Neuron (in vitro differentiated cells): ENCODE data around the gene RBFOX1.

Experiments used
- H2AFZ ChIP-seq: one replicate; pipeline ENCODE4 v1.6.1; 2013; ENCODE audit warnings: low read depth, mild to moderate bottlenecking, inconsistent platforms, low read length, moderate library complexity
- H3K27me3 ChIP-seq: one replicate; pipeline ENCODE4 v1.6.1; 2013; ENCODE audit warnings: low read length; ENCODE audit not compliant: insufficient read depth
- H3K36me3 ChIP-seq: one replicate; pipeline ENCODE4 v1.6.1; 2013; ENCODE audit warnings: low read length; ENCODE audit not compliant: insufficient read depth
- H3K4me1 ChIP-seq: one replicate; pipeline ENCODE4 v1.6.1; 2013; ENCODE audit warnings: low read length; ENCODE audit not compliant: insufficient read depth
- H3K4me3 ChIP-seq: 2 replicates; pipeline ENCODE4 v1.5.1; 2013; ENCODE audit warnings: mild to moderate bottlenecking, low read length, moderate library complexity
- H3K9me3 ChIP-seq: one replicate; pipeline ENCODE4 v1.6.1; 2013; ENCODE audit warnings: low read length

Gene RBFOX1

DNA sequence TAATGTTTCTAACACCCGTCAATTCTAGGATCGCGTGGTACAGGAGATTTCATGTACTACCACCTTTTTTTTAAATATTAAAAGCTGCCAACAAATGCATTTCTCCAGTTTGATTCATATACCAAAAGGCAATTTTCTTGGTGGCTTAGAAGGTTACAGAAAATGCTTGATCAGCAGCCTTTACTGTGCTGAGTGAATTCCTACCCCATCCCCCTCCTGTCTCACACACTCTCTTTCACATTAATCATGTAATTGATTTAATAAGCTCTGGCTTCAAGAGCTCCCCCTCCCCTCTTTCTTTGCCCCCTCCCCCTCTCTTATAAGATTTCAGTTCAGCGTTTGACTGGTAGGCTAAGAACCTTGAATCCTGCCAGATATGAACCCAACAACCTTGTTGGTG lies 110.5 kb downstream of the RBFOX1 start:
- no peak overlapping the region for H2AFZ ChIP-seq
- H3K27me3 ChIP-seq = no peaks in the 10 kb centered on the region
- H3K9me3 ChIP-seq = no peaks in the 10 kb centered on the region
- no peak overlapping the region for H3K4me3 ChIP-seq
- no peaks in the 10 kb centered on the region for H3K36me3 ChIP-seq
- no peaks in the 10 kb centered on the region for H3K4me1 ChIP-seq

DNA sequence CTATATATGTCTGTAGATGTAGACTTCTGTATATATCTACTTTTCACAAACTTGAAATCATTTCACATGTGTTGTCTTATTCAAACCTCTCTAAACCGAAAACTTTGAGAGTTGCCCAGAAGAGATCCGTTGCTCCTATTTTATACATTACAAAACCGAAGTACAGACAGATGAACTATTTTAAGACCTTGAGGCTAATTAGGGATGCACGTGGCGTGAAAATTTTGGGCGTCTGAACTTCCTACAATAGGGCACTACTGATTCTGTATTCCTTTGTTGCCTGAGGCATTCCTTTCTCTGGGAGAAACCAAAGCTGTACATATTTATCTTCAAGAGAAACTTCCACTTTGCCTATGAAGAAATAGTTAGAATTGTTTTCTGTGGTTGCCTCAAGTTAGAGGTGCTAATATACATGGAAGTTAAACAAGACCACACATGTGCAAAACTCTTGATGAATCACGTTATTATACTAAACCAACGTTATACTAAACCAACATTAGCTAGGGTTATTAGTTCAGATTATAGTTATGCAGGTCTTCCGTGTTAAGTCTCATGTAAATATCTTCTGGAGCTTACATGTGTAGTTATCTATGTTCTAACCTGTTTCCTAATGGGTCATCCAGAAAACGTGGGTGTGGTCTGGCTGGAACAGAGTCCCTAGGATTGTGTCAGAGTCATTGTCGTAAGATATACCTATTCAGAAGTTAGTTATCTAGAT lies 111.2 kb downstream of the RBFOX1 start:
- no peaks in the 10 kb centered on the region for H3K4me1 ChIP-seq
- no peaks in the 10 kb centered on the region for H3K27me3 ChIP-seq
- no peaks in the 10 kb centered on the region for H3K9me3 ChIP-seq
- no peak overlapping the region for H3K4me3 ChIP-seq
- H2AFZ ChIP-seq = no peak overlapping the region
- no peaks in the 10 kb centered on the region for H3K36me3 ChIP-seq

- no peaks in the 10 kb centered on the region for H3K27me3 ChIP-seq
- no peaks in the 10 kb centered on the region for H3K4me1 ChIP-seq
- H3K9me3 ChIP-seq = no peaks in the 10 kb centered on the region
- no peak overlapping the region for H2AFZ ChIP-seq
- no peaks in the 10 kb centered on the region for H3K36me3 ChIP-seq
- H3K4me3 ChIP-seq = no peak overlapping the region
Measured at GRCh38 chr16:7449306-7449705, 116.7 kb downstream of the RBFOX1 start.

DNA sequence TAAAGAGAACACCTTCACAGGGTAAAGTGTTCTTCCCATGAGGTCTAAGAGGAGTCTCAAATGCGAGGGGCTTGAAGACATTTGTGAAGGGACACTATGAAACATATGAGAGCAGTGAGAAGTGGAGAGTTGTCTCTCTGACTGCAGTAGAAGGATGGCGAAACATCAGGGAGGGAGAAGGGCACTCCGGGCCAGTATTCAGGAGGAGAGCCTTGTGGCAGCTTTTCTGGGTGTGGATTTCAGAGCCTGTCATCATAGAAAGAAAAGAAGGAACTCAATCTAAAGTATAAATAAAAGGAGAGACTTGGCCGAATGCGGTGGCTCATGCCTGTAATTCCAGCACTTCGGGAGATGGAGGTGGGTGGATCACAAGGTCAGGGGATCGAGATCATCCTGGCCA lies 117.2 kb downstream of the RBFOX1 start:
- Histone ChIP-seq H3K4me1 (no peaks in the 10 kb centered on the region), H3K36me3 (no peaks in the 10 kb centered on the region), H2AFZ (no peak overlapping the region), H3K27me3 (no peaks in the 10 kb centered on the region), H3K4me3 (no peak overlapping the region), H3K9me3 (no peaks in the 10 kb centered on the region)

GRCh38 chr16:7450440-7450839 lies 117.8 kb downstream of the RBFOX1 start:
- no peaks in the 10 kb centered on the region for H3K4me1 ChIP-seq

DNA sequence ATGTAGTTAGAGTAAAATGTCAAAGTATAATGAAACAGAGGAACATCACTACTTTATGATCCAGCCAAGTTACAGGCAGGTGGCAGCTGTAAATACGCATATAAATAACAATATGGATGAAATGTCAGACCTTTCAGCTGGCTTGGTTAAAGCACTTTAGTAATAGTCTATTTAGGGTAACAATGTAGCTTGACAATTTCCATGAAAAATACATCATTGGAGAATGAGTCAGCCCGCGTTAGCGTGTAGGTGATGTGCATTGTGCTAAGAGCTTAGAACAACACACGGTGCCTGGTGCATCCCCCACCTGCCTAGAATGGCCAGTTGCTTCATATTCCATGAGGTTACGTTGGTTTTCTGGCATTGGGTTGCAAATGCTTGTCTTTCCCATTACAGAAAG lies 119.4 kb downstream of the RBFOX1 start:
- no peaks in the 10 kb centered on the region for H3K36me3 ChIP-seq
- no peaks in the 10 kb centered on the region for H3K27me3 ChIP-seq
- no peaks in the 10 kb centered on the region for H3K4me1 ChIP-seq
- H2AFZ ChIP-seq = no peak overlapping the region
- no peaks in the 10 kb centered on the region for H3K9me3 ChIP-seq
- H3K4me3 ChIP-seq = no peak overlapping the region

More at GRCh38 chr16:7450440-7450839, 117.8 kb downstream of the RBFOX1 start:
- no peaks in the 10 kb centered on the region for H3K36me3 ChIP-seq
- no peak overlapping the region for H2AFZ ChIP-seq
- H3K9me3 ChIP-seq = no peaks in the 10 kb centered on the region
- no peak overlapping the region for H3K4me3 ChIP-seq
- H3K27me3 ChIP-seq = no peaks in the 10 kb centered on the region

- Histone ChIP-seq H2AFZ (no peak overlapping the region), H3K4me1 (no peaks in the 10 kb centered on the region), H3K36me3 (no peaks in the 10 kb centered on the region), H3K4me3 (no peak overlapping the region), H3K27me3 (no peaks in the 10 kb centered on the region), H3K9me3 (no peaks in the 10 kb centered on the region)
Measured at GRCh38 chr16:7456211-7456610, 123.6 kb downstream of the RBFOX1 start.

GRCh38 chr16:7458144-7458543 lies 125.5 kb downstream of the RBFOX1 start:
- Histone ChIP-seq H3K4me1 (no peaks in the 10 kb centered on the region), H3K9me3 (no peaks in the 10 kb centered on the region), H2AFZ (no peak overlapping the region), H3K36me3 (no peaks in the 10 kb centered on the region), H3K4me3 (no peak overlapping the region), H3K27me3 (no peaks in the 10 kb centered on the region)

DNA sequence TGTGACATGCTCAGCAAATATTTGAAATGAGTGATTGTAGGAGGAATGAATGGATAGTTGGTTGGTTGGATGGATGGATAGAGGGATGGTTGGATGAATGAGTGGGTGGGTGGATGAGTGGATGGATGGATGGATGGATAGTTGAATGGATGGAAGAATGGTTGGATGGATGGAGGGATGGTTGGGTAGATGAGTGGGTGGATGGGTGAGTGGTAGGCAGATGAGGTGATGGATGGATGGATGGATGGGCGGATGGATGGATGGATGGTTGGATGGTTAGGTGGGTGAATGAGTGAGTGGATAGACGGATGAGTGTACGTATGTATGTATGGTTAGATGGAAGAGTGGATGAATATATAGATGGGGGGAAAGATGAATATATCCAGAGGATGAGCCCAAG lies 137.7 kb downstream of the RBFOX1 start:
- no peaks in the 10 kb centered on the region for H3K9me3 ChIP-seq
- no peak overlapping the region for H2AFZ ChIP-seq
- H3K36me3 ChIP-seq = no peaks in the 10 kb centered on the region
- H3K4me3 ChIP-seq = no peak overlapping the region
- H3K4me1 ChIP-seq = no peaks in the 10 kb centered on the region
- H3K27me3 ChIP-seq = no peaks in the 10 kb centered on the region

DNA sequence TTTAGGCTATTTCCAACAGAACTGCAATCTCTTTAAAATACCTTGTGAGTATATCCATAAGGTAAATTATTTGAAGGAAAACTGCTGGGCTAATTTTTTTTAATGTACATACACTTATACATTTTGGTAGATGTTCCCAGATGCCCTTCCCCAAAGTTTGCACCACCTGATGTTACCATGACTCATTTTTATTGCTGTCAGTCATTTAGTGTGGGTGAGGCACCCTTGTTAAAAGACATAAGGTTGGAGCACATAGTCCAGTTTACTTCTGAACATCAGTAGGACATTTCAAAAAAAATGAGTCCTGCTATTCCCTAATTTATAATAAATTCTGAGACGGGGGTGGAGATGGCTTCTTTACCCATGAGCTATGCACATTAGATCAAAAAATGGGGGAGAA lies 138.6 kb downstream of the RBFOX1 start:
- Histone ChIP-seq H3K4me1 (no peaks in the 10 kb centered on the region), H2AFZ (no peak overlapping the region), H3K4me3 (no peak overlapping the region), H3K9me3 (no peaks in the 10 kb centered on the region), H3K27me3 (no peaks in the 10 kb centered on the region), H3K36me3 (no peaks in the 10 kb centered on the region)

- no peaks in the 10 kb centered on the region for H3K27me3 ChIP-seq
- no peak overlapping the region for H2AFZ ChIP-seq
Measured at GRCh38 chr16:7482032-7482431, 149.4 kb downstream of the RBFOX1 start.

DNA sequence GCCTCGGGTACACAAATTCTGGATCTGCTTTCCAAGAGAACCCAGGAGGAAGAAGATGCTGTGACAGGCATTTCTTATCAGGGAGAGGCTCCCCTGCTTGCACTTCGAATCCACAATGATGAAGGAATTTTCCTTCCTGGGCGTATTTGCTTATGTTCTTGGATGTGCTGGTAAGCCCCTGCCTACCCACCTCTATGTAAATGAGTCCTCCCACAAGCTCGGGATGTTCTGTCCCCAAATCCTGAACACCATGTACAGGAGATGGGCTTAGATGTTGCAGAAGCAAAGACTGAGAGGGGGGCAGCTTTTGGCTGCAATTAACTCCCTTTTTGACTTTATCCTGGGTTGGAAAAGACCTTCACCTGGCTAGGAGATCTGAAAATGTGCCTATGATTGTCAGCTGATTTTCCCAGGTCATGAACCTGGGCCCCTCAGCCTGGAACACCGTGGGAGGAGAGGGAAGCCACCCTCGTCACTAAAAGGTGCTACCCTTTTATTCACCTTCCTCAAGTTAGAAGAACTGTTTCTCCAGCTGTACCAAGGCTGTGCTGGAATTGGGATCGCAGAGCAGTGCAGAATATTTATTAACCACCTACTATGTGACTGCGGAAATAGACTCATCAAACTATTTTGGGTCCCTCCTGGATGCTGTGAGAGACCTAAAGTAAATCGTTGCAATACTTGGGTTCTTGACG lies 150.1 kb downstream of the RBFOX1 start:
- Histone ChIP-seq H3K4me3 (no peak overlapping the region), H3K9me3 (no peaks in the 10 kb centered on the region), H3K36me3 (no peaks in the 10 kb centered on the region), H3K27me3 (no peaks in the 10 kb centered on the region), H2AFZ (no peak overlapping the region), H3K4me1 (no peaks in the 10 kb centered on the region)

More at GRCh38 chr16:7482032-7482431, 149.4 kb downstream of the RBFOX1 start:
- H3K4me3 ChIP-seq = no peak overlapping the region
- H3K9me3 ChIP-seq = no peaks in the 10 kb centered on the region
- H3K36me3 ChIP-seq = no peaks in the 10 kb centered on the region
- no peaks in the 10 kb centered on the region for H3K4me1 ChIP-seq

GRCh38 chr16:7487574-7488323 lies 155.1 kb downstream of the RBFOX1 start:
- Histone ChIP-seq H3K4me1 (no peaks in the 10 kb centered on the region), H3K27me3 (no peaks in the 10 kb centered on the region), H2AFZ (no peak overlapping the region), H3K4me3 (no peak overlapping the region), H3K36me3 (no peaks in the 10 kb centered on the region), H3K9me3 (no peaks in the 10 kb centered on the region)
